GM12891 (cell line): ENCODE measurements around the gene ERICH6.

Source experiments
- DNase-seq: peaks from one replicate; pipeline ENCODE4 v3.0.0; 2011; ENCODE audit warnings: low spot score; ENCODE audit not compliant: insufficient read length
- FAIRE-seq: peaks from 2 replicates; lab custom pipeline; 2011; peaks lifted over from hg19 to GRCh38; lab: Jason Lieb, UNC
- PAX5 ChIP-seq: IDR thresholded peaks from 2 replicates; pipeline ENCODE4 v1.6.1; 2011; ENCODE audit warnings: low read length, moderate library complexity, mild to moderate bottlenecking; ENCODE audit not compliant: insufficient read depth, severe bottlenecking
- POLR2A ChIP-seq: IDR thresholded peaks from 2 replicates; pipeline ENCODE4 v1.6.1; 2011; ENCODE audit warnings: low read depth, low read length, control low read depth
- POLR2AphosphoS5 ChIP-seq: IDR thresholded peaks from 2 replicates; pipeline ENCODE4 v1.6.1; 2011; ENCODE audit warnings: low read depth, low read length, control low read depth
- POU2F2 ChIP-seq: IDR thresholded peaks from 2 replicates; pipeline ENCODE4 v1.6.1; 2011; ENCODE audit warnings: low read depth, mild to moderate bottlenecking, control low read depth, low read length, moderate library complexity
- SPI1 ChIP-seq: IDR thresholded peaks from 2 replicates; pipeline ENCODE4 v1.6.1; 2011; ENCODE audit warnings: low read depth, low read length, control low read depth
- TAF1 ChIP-seq: IDR thresholded peaks from 2 replicates; pipeline ENCODE4 v1.6.1; 2011; ENCODE audit warnings: low read depth, low read length, control low read depth

The ERICH6 gene

GRCh38 chr3:150744041-150744918 is 40.6 kb upstream of the ERICH6 start:
- DNase-seq, result no peak
- no peak for FAIRE-seq
- TF ChIP-seq PAX5, result no peak
- TF ChIP-seq POLR2AphosphoS5, result no peak
- TF ChIP-seq POLR2A, result no peak
- no peak for TF ChIP-seq TAF1
- no peak for TF ChIP-seq POU2F2
- no peak for TF ChIP-seq SPI1

DNA sequence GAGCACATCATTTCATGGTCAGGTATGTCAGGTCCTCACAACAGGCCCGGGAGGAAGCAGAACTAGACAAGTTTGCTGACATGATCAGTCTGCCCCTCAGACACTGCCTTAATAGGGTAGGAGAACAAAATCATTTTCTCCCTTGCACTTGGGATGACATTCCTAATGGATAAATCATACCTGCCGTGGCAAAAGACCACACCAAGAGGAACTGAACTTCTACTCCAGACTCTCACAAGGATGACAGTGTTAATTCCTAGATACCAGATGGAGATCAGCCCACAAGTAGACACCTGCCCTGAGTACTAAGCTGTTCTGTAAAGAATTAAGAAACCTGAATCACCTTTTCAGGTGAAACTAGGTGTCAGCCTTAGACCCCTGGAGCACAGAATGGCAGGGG is 39.8 kb upstream of the ERICH6 start:
- TF ChIP-seq POLR2AphosphoS5 (no peak), POU2F2 (no peak), POLR2A (no peak), SPI1 (0 out of 2 replicates have a peak, but pooled peaks have one; percentile 9)
- no peak for DNase-seq
- FAIRE-seq, result peak; percentile 43

DNA sequence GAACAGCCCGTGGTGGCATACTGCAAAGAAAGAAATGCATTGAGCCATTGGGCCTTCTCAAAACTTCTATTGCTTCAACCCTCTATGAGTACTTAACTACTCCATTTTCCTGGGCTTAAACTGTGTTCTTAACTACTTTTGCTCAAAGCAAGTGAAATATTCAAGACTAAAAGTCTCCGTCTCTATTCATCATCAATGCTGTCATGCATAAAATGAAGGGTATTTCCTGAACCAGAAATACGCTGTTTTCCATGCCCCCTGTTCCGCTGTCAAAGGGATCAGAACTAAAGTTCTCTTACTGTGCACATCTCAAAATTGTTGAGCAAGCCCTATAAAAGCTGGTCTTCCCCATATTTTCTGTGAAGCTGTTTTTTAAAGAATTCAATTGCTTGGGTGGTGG is 39.0 kb upstream of the ERICH6 start:
- FAIRE-seq (no peak), DNase-seq (no peak)
- TF ChIP-seq POLR2A, result no peak

DNA sequence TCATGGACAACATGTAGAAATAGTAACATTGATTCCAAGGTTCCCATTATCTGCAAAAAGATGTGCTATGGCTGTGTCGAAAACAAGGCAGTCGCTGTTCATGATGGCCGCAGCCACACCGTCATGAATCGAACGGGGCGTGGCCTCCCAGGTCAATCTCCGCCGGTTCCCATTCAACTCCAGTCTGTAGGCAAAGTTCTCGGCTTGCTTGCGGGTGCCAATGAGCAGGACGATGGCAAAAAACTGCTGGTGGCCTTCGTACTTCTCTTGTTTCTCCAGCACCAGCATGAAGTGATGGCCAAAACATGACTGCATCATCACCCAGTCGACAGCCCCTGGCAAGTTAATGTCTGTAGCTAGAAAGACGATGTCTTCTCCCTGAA is 38.4 kb upstream of the ERICH6 start:
- DNase-seq (no peak), FAIRE-seq (no peak)
- TF ChIP-seq POLR2AphosphoS5 (no peak), POU2F2 (no peak), TAF1 (no peak), PAX5 (no peak), SPI1 (no peak), POLR2A (no peak)

GRCh38 chr3:150741497-150742140 is 37.9 kb upstream of the ERICH6 start:
- no peak for TF ChIP-seq POLR2AphosphoS5
- no peak for TF ChIP-seq POLR2A
- TF ChIP-seq PAX5, result no peak
- no peak for TF ChIP-seq SPI1
- TF ChIP-seq TAF1, result no peak
- TF ChIP-seq POU2F2, result no peak
- no peak for DNase-seq

GRCh38 chr3:150740733-150741496 is 37.2 kb upstream of the ERICH6 start:
- TF ChIP-seq POLR2AphosphoS5 (0 out of 2 replicates have a peak, but pooled peaks have one; percentile 33), TAF1 (no peak), SPI1 (no peak), POU2F2 (no peak)
- FAIRE-seq (no peak), DNase-seq (no peak)

More at GRCh38 chr3:150741497-150742140, 37.9 kb upstream of the ERICH6 start:
- FAIRE-seq, result no peak

DNA sequence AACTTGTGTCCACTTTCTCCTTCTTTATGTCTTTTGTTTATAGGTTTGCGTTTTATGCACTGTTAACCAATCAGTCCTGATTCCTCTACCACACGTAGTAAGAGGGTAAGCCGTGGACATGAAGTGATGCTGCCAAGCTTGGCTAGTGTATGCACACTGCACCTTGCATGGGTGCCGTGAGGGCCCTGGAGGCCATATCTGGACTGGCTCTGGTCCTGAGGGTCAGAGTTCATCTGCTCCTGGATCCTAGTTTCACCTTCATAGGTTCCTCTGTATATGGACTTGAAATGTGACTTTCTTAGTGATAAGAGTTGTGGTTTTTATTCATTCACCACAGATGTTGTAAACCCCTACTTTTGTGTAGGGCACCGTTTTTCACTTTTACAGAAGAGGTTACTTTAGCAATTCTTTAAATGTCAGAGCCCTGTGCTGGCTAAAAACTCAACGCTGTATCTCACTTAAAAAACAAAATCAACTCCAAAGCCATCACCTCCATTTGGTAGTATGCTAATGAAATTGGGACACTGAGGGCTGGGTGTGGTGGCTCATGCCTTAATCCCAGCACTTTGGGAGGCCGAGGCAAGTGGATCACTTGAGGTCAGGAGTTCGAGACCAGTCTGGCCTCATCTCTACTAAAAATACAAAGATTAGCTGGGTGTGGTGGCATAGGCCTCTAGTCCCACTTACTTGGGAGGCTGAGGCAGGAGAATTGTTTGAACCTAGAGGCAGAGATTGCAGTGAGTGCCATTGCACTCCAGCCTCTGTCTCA is 36.3 kb upstream of the ERICH6 start:
- FAIRE-seq, result no peak
- no peak for DNase-seq
- TF ChIP-seq POLR2A (no peak), PAX5 (no peak), SPI1 (no peak), TAF1 (no peak), POLR2AphosphoS5 (no peak), POU2F2 (no peak)

DNA sequence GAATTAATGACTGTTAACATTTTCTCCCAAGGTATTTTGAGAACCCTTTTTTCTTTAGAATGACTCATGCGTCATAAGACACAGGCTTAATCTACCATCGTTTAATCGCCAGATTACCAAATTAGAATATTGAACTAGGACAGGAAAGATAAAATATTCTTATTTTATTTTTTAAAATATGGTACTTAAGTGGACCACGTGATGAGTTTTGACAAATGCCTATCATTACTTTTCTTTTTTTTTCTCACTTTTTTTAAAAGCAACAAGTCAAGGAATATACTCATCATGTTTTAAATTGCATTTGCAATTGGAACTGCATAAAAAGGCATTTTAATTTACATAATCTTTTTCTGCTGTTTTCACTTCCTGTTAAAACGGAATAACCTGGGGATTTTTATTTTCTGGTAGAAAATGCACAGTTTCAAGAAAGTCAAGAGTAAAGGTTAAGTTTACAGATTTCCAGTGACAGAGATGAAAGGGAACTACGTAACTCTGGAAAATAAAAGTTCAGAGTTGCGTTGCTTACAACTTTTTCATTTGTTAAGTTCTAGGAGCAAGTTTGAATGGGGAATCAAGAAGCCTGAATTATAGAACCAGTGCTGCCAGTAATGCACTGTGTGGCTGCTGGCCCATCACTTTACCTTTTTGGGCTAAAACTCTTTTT is 35.6 kb upstream of the ERICH6 start:
- no peak for DNase-seq
- TF ChIP-seq POLR2AphosphoS5, result no peak
- TF ChIP-seq TAF1, result no peak
- TF ChIP-seq SPI1, result peak; percentile 77
- no peak for FAIRE-seq

DNA sequence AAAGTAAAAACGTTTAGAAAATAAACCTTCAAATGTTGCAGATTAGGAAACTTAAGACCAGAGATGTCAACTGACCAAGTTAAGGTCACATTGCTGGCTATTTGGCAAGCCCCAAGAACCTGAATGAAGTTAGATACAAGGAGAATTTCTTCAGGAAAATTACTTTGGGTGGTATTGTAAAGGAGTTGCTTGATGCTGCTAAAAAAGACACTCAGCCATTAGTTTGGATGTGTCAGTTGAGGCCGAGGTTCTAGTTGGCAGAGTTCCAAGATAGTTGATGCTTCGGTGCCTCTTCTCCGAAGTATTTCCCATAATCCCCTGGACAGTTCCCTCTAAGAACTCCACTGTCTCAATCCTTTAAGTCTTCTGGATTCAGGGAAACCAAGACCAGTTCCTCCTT is 35.0 kb upstream of the ERICH6 start:
- DNase-seq (no peak), FAIRE-seq (no peak)

More for the DNA sequence above, 35.0 kb upstream of the ERICH6 start:
- no peak for TF ChIP-seq TAF1
